ENCODE results near the gene CNNM2.

CNNM2 gene

GRCh38 chr10:103086261-103086660 lies 168.2 kb downstream of the CNNM2 start:
- H3K9ac ChIP-seq (ENCODE audit: low read length) = no peak overlapping the region
- no peaks in the 10 kb centered on the region for H3K4me1 ChIP-seq (ENCODE audit: control insufficient read depth, insufficient read depth, low read length)
- no peaks in the 10 kb centered on the region for H3K27me3 ChIP-seq (ENCODE audit: control insufficient read depth, insufficient read depth, low read length)
- H3K27ac ChIP-seq (ENCODE audit: low read depth, low read length) = no peak overlapping the region
- peaks cover 71% of the 10 kb centered on the region for H3K36me3 ChIP-seq (ENCODE audit: control insufficient read depth, insufficient read depth, low read length)
- no peak overlapping the region for H3K4me3 ChIP-seq (ENCODE audit: low read depth, low read length)
- H3K9me3 ChIP-seq (ENCODE audit: control insufficient read depth, insufficient read depth, low read depth, low read length) = no peaks in the 10 kb centered on the region

GRCh38 chr10:103086799-103087198 lies 168.7 kb downstream of the CNNM2 start:
- no peaks in the 10 kb centered on the region for H3K9me3 ChIP-seq (ENCODE audit: control insufficient read depth, insufficient read depth, low read depth, low read length)
- peaks cover 77% of the 10 kb centered on the region for H3K36me3 ChIP-seq (ENCODE audit: control insufficient read depth, insufficient read depth, low read length)
- H3K4me1 ChIP-seq (ENCODE audit: control insufficient read depth, insufficient read depth, low read length) = no peaks in the 10 kb centered on the region
- no peak overlapping the region for H3K4me3 ChIP-seq (ENCODE audit: low read depth, low read length)
- no peak overlapping the region for H3K9ac ChIP-seq (ENCODE audit: low read length)
- H3K27me3 ChIP-seq (ENCODE audit: control insufficient read depth, insufficient read depth, low read length) = no peaks in the 10 kb centered on the region
- H3K27ac ChIP-seq (ENCODE audit: low read depth, low read length) = no peak overlapping the region

- H3K4me3 ChIP-seq (ENCODE audit: low read depth, low read length) = no peak overlapping the region
- H3K36me3 ChIP-seq (ENCODE audit: control insufficient read depth, insufficient read depth, low read length) = peaks cover 94% of the 10 kb centered on the region
- H3K27ac ChIP-seq (ENCODE audit: low read depth, low read length) = no peak overlapping the region
- no peaks in the 10 kb centered on the region for H3K4me1 ChIP-seq (ENCODE audit: control insufficient read depth, insufficient read depth, low read length)
- no peak overlapping the region for H3K9ac ChIP-seq (ENCODE audit: low read length)
- H3K27me3 ChIP-seq (ENCODE audit: control insufficient read depth, insufficient read depth, low read length) = no peaks in the 10 kb centered on the region
- no peaks in the 10 kb centered on the region for H3K9me3 ChIP-seq (ENCODE audit: control insufficient read depth, insufficient read depth, low read depth, low read length)
Measured at GRCh38 chr10:103089493-103089892, 171.4 kb downstream of the CNNM2 start.

GRCh38 chr10:103090911-103091310 lies 172.8 kb downstream of the CNNM2 start:
- Histone ChIP-seq H3K4me1 (ENCODE audit: control insufficient read depth, insufficient read depth, low read length) (no peaks in the 10 kb centered on the region), H3K27ac (ENCODE audit: low read depth, low read length) (no peak overlapping the region), H3K4me3 (ENCODE audit: low read depth, low read length) (no peak overlapping the region), H3K27me3 (ENCODE audit: control insufficient read depth, insufficient read depth, low read length) (no peaks in the 10 kb centered on the region), H3K9me3 (ENCODE audit: control insufficient read depth, insufficient read depth, low read depth, low read length) (no peaks in the 10 kb centered on the region), H3K36me3 (ENCODE audit: control insufficient read depth, insufficient read depth, low read length) (peaks cover 93% of the 10 kb centered on the region), H3K9ac (ENCODE audit: low read length) (no peak overlapping the region)

- no peak overlapping the region for H3K4me3 ChIP-seq (ENCODE audit: low read depth, low read length)
- H3K9ac ChIP-seq (ENCODE audit: low read length) = no peak overlapping the region
- H3K27ac ChIP-seq (ENCODE audit: low read depth, low read length) = no peak overlapping the region
- peaks cover 93% of the 10 kb centered on the region for H3K36me3 ChIP-seq (ENCODE audit: control insufficient read depth, insufficient read depth, low read length)
- H3K4me1 ChIP-seq (ENCODE audit: control insufficient read depth, insufficient read depth, low read length) = no peaks in the 10 kb centered on the region
- no peaks in the 10 kb centered on the region for H3K27me3 ChIP-seq (ENCODE audit: control insufficient read depth, insufficient read depth, low read length)
- H3K9me3 ChIP-seq (ENCODE audit: control insufficient read depth, insufficient read depth, low read depth, low read length) = no peaks in the 10 kb centered on the region
Measured at GRCh38 chr10:103095005-103095404, 176.9 kb downstream of the CNNM2 start.

GRCh38 chr10:103096130-103096529 lies 178.0 kb downstream of the CNNM2 start:
- Histone ChIP-seq H3K27ac (ENCODE audit: low read depth, low read length) (no peak overlapping the region), H3K9ac (ENCODE audit: low read length) (no peak overlapping the region), H3K36me3 (ENCODE audit: control insufficient read depth, insufficient read depth, low read length) (peaks cover 93% of the 10 kb centered on the region)

GRCh38 chr10:103098240-103098639 lies 180.1 kb downstream of the CNNM2 start:
- no peak overlapping the region for H3K9ac ChIP-seq (ENCODE audit: low read length)
- no peaks in the 10 kb centered on the region for H3K9me3 ChIP-seq (ENCODE audit: control insufficient read depth, insufficient read depth, low read depth, low read length)
- peaks cover 82% of the 10 kb centered on the region for H3K36me3 ChIP-seq (ENCODE audit: control insufficient read depth, insufficient read depth, low read length)
- H3K4me3 ChIP-seq (ENCODE audit: low read depth, low read length) = no peak overlapping the region
- H3K4me1 ChIP-seq (ENCODE audit: control insufficient read depth, insufficient read depth, low read length) = peaks cover 8% of the 10 kb centered on the region; the same call in 1 of the 2 replicates
- H3K27ac ChIP-seq (ENCODE audit: low read depth, low read length) = no peak overlapping the region
- no peaks in the 10 kb centered on the region for H3K27me3 ChIP-seq (ENCODE audit: control insufficient read depth, insufficient read depth, low read length)

More at GRCh38 chr10:103096130-103096529, 178.0 kb downstream of the CNNM2 start:
- Histone ChIP-seq H3K27me3 (ENCODE audit: control insufficient read depth, insufficient read depth, low read length) (no peaks in the 10 kb centered on the region), H3K4me1 (ENCODE audit: control insufficient read depth, insufficient read depth, low read length) (no peaks in the 10 kb centered on the region), H3K4me3 (ENCODE audit: low read depth, low read length) (no peak overlapping the region), H3K9me3 (ENCODE audit: control insufficient read depth, insufficient read depth, low read depth, low read length) (no peaks in the 10 kb centered on the region)

GRCh38 chr10:103100620-103101019 lies 182.5 kb downstream of the CNNM2 start:
- H3K9ac ChIP-seq (ENCODE audit: low read length) = no peak overlapping the region
- no peaks in the 10 kb centered on the region for H3K9me3 ChIP-seq (ENCODE audit: control insufficient read depth, insufficient read depth, low read depth, low read length)
- H3K4me1 ChIP-seq (ENCODE audit: control insufficient read depth, insufficient read depth, low read length) = peaks cover 8% of the 10 kb centered on the region; the same call in 1 of the 2 replicates
- H3K36me3 ChIP-seq (ENCODE audit: control insufficient read depth, insufficient read depth, low read length) = peaks cover 74% of the 10 kb centered on the region
- no peak overlapping the region for H3K27ac ChIP-seq (ENCODE audit: low read depth, low read length)
- H3K4me3 ChIP-seq (ENCODE audit: low read depth, low read length) = no peak overlapping the region
- no peaks in the 10 kb centered on the region for H3K27me3 ChIP-seq (ENCODE audit: control insufficient read depth, insufficient read depth, low read length)

GRCh38 chr10:103102195-103102594 lies 184.1 kb downstream of the CNNM2 start:
- Histone ChIP-seq H3K9ac (ENCODE audit: low read length) (no peak overlapping the region), H3K4me3 (ENCODE audit: low read depth, low read length) (no peak overlapping the region), H3K36me3 (ENCODE audit: control insufficient read depth, insufficient read depth, low read length) (peaks cover 68% of the 10 kb centered on the region)

GRCh38 chr10:103103989-103104388 lies 185.9 kb downstream of the CNNM2 start:
- no peaks in the 10 kb centered on the region for H3K27me3 ChIP-seq (ENCODE audit: control insufficient read depth, insufficient read depth, low read length)
- peaks cover 8% of the 10 kb centered on the region; the same call in 1 of the 2 replicates for H3K4me1 ChIP-seq (ENCODE audit: control insufficient read depth, insufficient read depth, low read length)
- H3K27ac ChIP-seq (ENCODE audit: low read depth, low read length) = no peak overlapping the region
- H3K4me3 ChIP-seq (ENCODE audit: low read depth, low read length) = no peak overlapping the region
- H3K36me3 ChIP-seq (ENCODE audit: control insufficient read depth, insufficient read depth, low read length) = peaks cover 51% of the 10 kb centered on the region
- H3K9ac ChIP-seq (ENCODE audit: low read length) = no peak overlapping the region
- no peaks in the 10 kb centered on the region for H3K9me3 ChIP-seq (ENCODE audit: control insufficient read depth, insufficient read depth, low read depth, low read length)

More at GRCh38 chr10:103102195-103102594, 184.1 kb downstream of the CNNM2 start:
- H3K4me1 ChIP-seq (ENCODE audit: control insufficient read depth, insufficient read depth, low read length) = peaks cover 8% of the 10 kb centered on the region; the same call in 1 of the 2 replicates
- no peaks in the 10 kb centered on the region for H3K9me3 ChIP-seq (ENCODE audit: control insufficient read depth, insufficient read depth, low read depth, low read length)
- no peaks in the 10 kb centered on the region for H3K27me3 ChIP-seq (ENCODE audit: control insufficient read depth, insufficient read depth, low read length)
- no peak overlapping the region for H3K27ac ChIP-seq (ENCODE audit: low read depth, low read length)

GRCh38 chr10:103104721-103105120 lies 186.6 kb downstream of the CNNM2 start:
- H3K36me3 ChIP-seq (ENCODE audit: control insufficient read depth, insufficient read depth, low read length) = peaks cover 43% of the 10 kb centered on the region

GRCh38 chr10:103105462-103105861 lies 187.4 kb downstream of the CNNM2 start:
- no peak overlapping the region for H3K9ac ChIP-seq (ENCODE audit: low read length)
- peaks cover 8% of the 10 kb centered on the region; the same call in 1 of the 2 replicates for H3K4me1 ChIP-seq (ENCODE audit: control insufficient read depth, insufficient read depth, low read length)
- no peak overlapping the region for H3K27ac ChIP-seq (ENCODE audit: low read depth, low read length)
- H3K36me3 ChIP-seq (ENCODE audit: control insufficient read depth, insufficient read depth, low read length) = peaks cover 36% of the 10 kb centered on the region
- no peaks in the 10 kb centered on the region for H3K27me3 ChIP-seq (ENCODE audit: control insufficient read depth, insufficient read depth, low read length)
- H3K4me3 ChIP-seq (ENCODE audit: low read depth, low read length) = no peak overlapping the region
- H3K9me3 ChIP-seq (ENCODE audit: control insufficient read depth, insufficient read depth, low read depth, low read length) = no peaks in the 10 kb centered on the region

More at GRCh38 chr10:103104721-103105120, 186.6 kb downstream of the CNNM2 start:
- Histone ChIP-seq H3K27me3 (ENCODE audit: control insufficient read depth, insufficient read depth, low read length) (no peaks in the 10 kb centered on the region), H3K27ac (ENCODE audit: low read depth, low read length) (no peak overlapping the region), H3K9me3 (ENCODE audit: control insufficient read depth, insufficient read depth, low read depth, low read length) (no peaks in the 10 kb centered on the region), H3K9ac (ENCODE audit: low read length) (no peak overlapping the region), H3K4me3 (ENCODE audit: low read depth, low read length) (no peak overlapping the region), H3K4me1 (ENCODE audit: control insufficient read depth, insufficient read depth, low read length) (peaks cover 8% of the 10 kb centered on the region; the same call in 1 of the 2 replicates)
